H1 (cell line): ENCODE results near the gene LIN28B. TPM values are rescaled to one million over a fixed set of nuclear protein-coding genes. Genes with fewer than 3 reads are reported as not detected.

Experiments used
- EP300 ChIP-seq, 2 experiments: IDR thresholded peaks; 1 replicate in 1 of 2; 2 replicates in 1 of 2; pipeline ENCODE4 v1.6.1; 2011 to 2012; ENCODE audit warnings: low read depth in 2 of 2, low read length in 2 of 2, mild to moderate bottlenecking in 2 of 2, borderline replicate concordance in 1 of 2, inconsistent platforms in 1 of 2, moderate library complexity in 1 of 2
- SP4 ChIP-seq: IDR thresholded peaks from 2 replicates; pipeline ENCODE4 v1.6.1; 2012; ENCODE audit warnings: low read length, inconsistent platforms
- YY1 ChIP-seq: IDR thresholded peaks from 2 replicates; pipeline ENCODE4 v1.6.1; 2011; ENCODE audit warnings: low read depth, mild to moderate bottlenecking, low read length
- polyA plus RNA-seq, 7 experiments: library from polyadenylated mRNA; depleted of rRNA in 3 of 7; stranded (reverse) in 5 of 7; unstranded in 2 of 7; fragments of >200 nt in 5 of 7; fragments of 200-250 nt in 2 of 7; gene quantifications; 1 replicate in 5 of 7; 2 replicates in 1 of 7; 4 replicates in 1 of 7; pipeline versions ENCODE4 v1.2.1 to v1.2.3, GENCODE V29; 2011 to 2013; ENCODE audit warnings: missing spikeins in 2 of 7, mixed read lengths in 2 of 7
- total RNA-seq: library from RNA; stranded (reverse); fragmentation: NEBNext Ultra II Directional; extraction: Animal tissue kit (Norgen Biotek cat#: 25700); gene quantifications from 2 replicates; pipeline ENCODE4 v1.2.1, GENCODE V29; 2021

Gene LIN28B
- total and polyA plus RNA-seq, 2 of the 8 experiments (the other 6 are each of a cell fraction or from before 2014, with no cell fraction given) = 27.4 to 94.7 TPM

DNA sequence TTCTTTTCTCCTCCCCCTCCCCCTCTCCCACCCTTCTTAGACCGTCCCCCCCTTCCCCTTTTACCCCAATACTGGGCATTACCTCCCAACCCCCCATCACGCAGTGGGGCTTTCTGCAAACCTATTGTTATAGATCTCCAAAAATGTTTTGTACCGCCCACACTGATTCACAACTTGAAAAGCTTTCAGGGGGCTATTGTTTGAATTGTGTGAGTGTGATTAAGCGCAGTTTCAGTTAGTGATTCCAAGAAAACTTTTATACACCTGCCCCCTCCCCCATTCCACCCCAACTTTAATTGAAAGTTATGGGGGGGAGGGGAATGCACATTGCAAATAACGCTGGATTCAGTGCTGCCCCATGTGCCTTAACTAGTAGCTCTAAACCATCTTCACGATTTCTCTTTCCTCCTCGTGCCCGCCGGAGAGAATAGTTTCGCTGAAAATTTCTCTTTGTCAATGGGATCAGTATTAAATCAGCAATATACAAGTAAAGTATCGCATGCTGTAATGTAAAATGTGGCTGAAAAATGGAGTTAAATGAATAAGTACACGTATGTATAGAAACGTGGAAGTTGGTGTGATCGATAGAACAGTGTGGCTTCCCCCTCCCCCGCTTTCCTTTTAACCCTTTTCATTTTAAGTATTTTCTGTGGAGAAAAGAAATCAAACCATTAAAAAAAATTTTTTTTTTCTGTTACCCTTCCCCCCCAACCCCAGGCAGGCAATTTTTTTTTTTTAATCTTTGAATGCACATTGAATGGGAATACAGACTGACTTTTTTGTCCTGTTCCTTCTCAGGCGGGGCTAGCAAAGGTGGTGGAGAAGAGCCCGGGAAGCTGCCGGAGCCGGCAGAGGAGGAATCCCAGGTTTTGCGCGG is 632 bp downstream of the LIN28B start (continued):
- TF ChIP-seq EP300 (IDR thresholded peaks at IDR 0.05; ENCODE audit: borderline replicate concordance in 1 of 2, low read depth in 2 of 2, low read length in 2 of 2) = peak; percentile 4 to 90; a peak in 2 of 3 replicates
- TF ChIP-seq SP4 = peak; percentile 68; the same call in 1 of the 2 replicates
- TF ChIP-seq YY1 = 0 out of 2 replicates have a peak, but pooled peaks have one; percentile 2
